HG03432 (cell line): Measurements from ENCODE around the gene LAMTOR3.
A peak's percentile ranks its signal among the peaks of the same experiment; 100 is the strongest.

Experiments
- ATAC-seq: cut with Tn5 transposase; IDR thresholded peaks from one replicate; pipeline ENCODE4 v1.9.1; 2021; ENCODE audit warnings: mild to moderate bottlenecking, moderate library complexity; ENCODE audit not compliant: unreplicated experiment

The LAMTOR3 gene

DNA sequence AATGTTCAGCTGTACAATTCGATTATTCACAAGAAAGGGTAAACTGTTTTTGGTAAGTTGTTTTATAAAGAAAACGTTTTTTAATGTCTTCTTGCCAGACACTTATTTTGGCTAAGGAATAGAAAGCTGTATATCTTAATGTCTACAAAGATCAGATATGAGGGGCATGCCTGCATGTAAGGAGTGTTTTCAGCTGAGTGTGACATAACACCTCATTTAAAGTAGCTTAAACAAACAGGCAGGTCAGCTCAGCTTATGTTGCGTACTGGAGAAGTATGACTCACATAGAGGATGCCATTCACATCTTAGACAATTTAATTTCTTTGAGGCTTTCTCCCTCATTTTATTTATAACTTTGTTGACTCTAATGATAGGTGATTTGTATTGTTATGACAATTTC is 30.4 kb downstream of the LAMTOR3 start:
- ATAC-seq, result no peak

GRCh38 chr4:99861120-99861905 is 32.9 kb downstream of the LAMTOR3 start:
- peak; percentile 73 for ATAC-seq

GRCh38 chr4:99860521-99860920 is 33.7 kb downstream of the LAMTOR3 start:
- ATAC-seq, result no peak

DNA sequence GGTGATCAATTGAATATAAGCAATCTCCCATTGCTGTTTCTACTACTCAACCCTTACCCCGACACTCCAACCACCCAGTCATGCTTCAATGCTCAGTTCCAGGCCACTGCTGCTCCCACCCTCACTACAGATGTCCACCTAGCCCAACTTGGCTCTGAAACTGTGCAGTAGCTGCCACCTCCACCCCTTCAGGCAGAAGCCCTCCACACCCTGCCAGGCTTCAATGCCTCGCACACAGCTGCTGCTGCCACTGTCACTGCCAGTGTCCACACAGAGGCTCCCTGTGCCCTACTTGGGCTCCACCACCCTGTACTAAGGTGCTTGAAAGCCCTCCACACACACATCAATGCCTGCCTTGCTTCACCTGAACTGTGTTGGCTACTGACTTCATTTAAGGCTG is 34.6 kb downstream of the LAMTOR3 start:
- ATAC-seq, result peak; percentile 64

- ATAC-seq, result no peak
These were observed 36.9 kb downstream of the LAMTOR3 start for GRCh38 chr4:99857307-99857706.

- no peak for ATAC-seq
These were observed 38.1 kb downstream of the LAMTOR3 start for GRCh38 chr4:99856166-99856565.

- peak; percentile 41 for ATAC-seq
These were observed 38.5 kb downstream of the LAMTOR3 start for GRCh38 chr4:99855678-99856077.

GRCh38 chr4:99853999-99854398 is 40.2 kb downstream of the LAMTOR3 start:
- ATAC-seq, result no peak

GRCh38 chr4:99853190-99853589 is 41.0 kb downstream of the LAMTOR3 start:
- no peak for ATAC-seq

DNA sequence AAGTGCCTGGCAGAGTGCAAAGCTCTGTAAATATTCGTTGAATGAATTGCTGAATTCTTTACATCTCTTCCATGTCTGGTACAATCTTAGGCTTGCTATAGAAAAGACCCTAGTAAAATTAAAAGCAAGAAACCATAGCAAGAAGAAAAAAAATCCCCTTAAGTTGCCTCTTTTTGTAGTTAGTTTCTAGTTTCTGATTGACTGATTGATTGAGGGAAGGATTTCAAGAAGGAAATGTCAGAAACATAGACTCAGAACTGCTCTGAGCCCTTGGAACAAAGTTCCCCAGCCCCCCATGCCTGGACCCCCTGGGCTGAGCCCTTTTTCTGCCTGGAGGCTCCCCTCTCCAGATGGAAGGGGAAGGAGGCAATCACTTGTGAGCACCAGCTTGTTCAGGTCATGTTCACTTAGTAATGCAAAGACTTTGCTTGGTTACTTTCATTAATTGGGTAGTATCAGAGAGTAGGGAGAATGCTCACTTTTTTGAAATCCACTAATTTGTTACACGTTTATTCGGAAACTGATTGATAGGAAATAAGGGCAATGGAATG is 42.0 kb downstream of the LAMTOR3 start:
- no peak for ATAC-seq

- peak; percentile 47 for ATAC-seq
These were observed 45.6 kb downstream of the LAMTOR3 start for GRCh38 chr4:99848591-99849001.

DNA sequence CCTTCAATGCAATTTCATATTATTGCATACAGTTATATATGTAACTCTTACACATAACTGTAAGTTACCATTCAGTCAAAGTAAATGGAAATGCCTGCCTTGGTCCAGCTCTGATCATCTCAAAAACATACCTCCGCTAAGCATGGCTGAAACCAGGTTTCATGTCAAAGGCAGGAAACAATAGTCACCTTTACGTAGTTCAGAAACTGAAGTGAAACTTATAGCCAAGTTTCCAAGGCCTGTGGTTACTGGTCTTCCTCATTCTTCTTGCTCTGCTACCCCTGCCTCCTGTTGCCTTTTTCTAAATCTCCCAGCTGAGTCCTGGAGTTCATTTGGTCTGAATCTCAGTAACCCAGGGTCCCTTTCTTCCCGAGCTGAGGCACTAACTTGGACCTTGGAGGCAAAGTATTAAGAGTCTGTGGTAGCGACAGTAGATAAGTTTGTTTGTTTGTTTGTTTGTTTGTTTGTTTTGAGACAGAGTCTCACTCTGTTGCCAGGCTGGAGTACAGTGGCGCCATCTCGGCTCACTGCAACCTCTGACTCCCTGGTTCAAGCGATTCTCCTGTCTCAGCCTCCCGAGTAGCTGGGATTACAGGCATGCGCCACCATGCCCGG is 46.8 kb downstream of the LAMTOR3 start:
- peak; percentile 61 for ATAC-seq

GRCh38 chr4:99846891-99847290 is 47.3 kb downstream of the LAMTOR3 start:
- no peak for ATAC-seq

- ATAC-seq, result no peak
These were observed 48.3 kb downstream of the LAMTOR3 start for GRCh38 chr4:99845708-99846469.

GRCh38 chr4:99845179-99845578 is 49.0 kb downstream of the LAMTOR3 start:
- no peak for ATAC-seq

GRCh38 chr4:99844048-99844447 is 50.2 kb downstream of the LAMTOR3 start:
- ATAC-seq, result no peak

- no peak for ATAC-seq
These were observed 50.8 kb downstream of the LAMTOR3 start for GRCh38 chr4:99843413-99843812.

DNA sequence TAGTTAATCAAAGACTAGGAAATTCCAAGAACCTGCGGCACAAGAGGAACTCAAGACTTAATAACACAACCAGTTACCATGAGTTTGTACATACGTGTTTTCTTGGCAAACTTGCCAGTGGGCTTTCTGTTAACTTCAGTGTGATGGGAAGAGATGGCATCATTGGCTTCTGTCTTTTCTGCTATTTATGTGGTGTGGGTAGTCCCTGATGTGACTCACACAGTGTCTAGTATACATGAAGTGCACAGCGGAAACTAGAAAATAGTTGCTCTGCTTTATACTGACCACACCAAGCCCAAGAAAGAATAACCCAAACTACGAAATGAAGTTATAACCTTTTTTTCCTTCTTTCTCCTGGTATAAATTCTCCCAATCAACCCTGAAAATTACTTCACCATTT is 53.1 kb downstream of the LAMTOR3 start:
- no peak for ATAC-seq

DNA sequence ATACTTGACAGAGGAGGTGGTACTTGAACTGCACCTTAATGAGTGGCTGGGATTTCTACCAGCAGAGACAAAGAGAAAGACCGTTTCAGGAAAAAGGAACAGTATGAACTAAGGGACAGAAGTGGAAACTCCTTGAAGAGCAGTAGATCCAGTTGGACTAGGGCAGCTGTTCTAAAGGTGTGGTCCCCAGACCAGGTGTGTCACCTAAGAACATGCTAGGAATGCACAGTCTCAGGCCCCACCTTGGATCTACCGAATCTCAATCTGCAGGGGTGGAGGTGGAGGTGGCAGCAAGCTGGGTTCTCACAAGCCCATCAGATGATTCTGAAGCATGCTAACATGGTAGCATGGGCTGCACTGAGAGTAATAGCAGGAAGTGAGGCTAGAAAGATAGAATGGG is 55.3 kb downstream of the LAMTOR3 start:
- ATAC-seq, result no peak

GRCh38 chr4:99835942-99836341 is 58.3 kb downstream of the LAMTOR3 start:
- ATAC-seq, result no peak

GRCh38 chr4:99834569-99834968 is 59.7 kb downstream of the LAMTOR3 start:
- no peak for ATAC-seq

GRCh38 chr4:99833756-99834155 is 60.5 kb downstream of the LAMTOR3 start:
- no peak for ATAC-seq
